ENCODE data around the gene ALOXE3.

- TF ChIP-seq CTCF (IDR thresholded peaks at IDR 0.05; ENCODE audit: low read length) (no peak), EZH2 (IDR thresholded peaks at IDR 0.05; ENCODE audit: borderline replicate concordance, low read length) (no peak)
Measured at GRCh38 chr17:8147805-8148404, 29.6 kb upstream of the ALOXE3 start.
